HG03558 (cell line): ENCODE measurements around the gene PUDP.

Source experiments
- ATAC-seq: cut with Tn5 transposase; IDR thresholded peaks from one replicate; pipeline ENCODE4 v1.9.1; 2021; ENCODE audit warnings: moderate number of reproducible peaks; ENCODE audit not compliant: unreplicated experiment; ENCODE audit errors: extremely low read depth

The PUDP gene

GRCh38 chrX:7077241-7078230, 70.4 kb downstream of the PUDP start:
- no peak for ATAC-seq

GRCh38 chrX:7076245-7076661, 71.7 kb downstream of the PUDP start:
- no peak for ATAC-seq

GRCh38 chrX:7074908-7075204, 73.1 kb downstream of the PUDP start:
- ATAC-seq: no peak

GRCh38 chrX:7074148-7074907, 73.6 kb downstream of the PUDP start:
- no peak for ATAC-seq

- ATAC-seq: no peak
Measured at GRCh38 chrX:7073336-7073735, 74.6 kb downstream of the PUDP start.

GRCh38 chrX:7072856-7073255, 75.1 kb downstream of the PUDP start:
- no peak for ATAC-seq

- no peak for ATAC-seq
Measured at GRCh38 chrX:7071390-7071789, 76.6 kb downstream of the PUDP start.

DNA sequence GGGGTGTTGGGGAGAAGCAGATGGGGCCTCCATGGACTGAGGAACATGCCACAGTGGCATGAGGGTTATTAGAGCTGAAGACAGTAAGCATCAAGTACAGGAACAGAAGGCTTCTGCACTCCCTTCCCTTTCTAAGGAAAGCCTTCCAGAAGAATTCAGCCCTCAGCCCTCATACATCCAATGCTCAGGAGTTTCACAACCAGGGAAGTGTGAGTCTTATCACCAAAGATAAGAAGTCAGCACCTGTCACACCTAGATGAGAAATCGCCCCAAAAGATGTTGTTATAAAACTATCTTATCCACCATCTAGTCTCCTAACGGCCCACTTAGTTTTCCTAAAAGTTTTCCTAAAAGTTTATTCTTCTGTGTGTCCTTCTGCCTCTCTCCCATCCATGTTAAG, 78.4 kb downstream of the PUDP start:
- ATAC-seq: no peak

DNA sequence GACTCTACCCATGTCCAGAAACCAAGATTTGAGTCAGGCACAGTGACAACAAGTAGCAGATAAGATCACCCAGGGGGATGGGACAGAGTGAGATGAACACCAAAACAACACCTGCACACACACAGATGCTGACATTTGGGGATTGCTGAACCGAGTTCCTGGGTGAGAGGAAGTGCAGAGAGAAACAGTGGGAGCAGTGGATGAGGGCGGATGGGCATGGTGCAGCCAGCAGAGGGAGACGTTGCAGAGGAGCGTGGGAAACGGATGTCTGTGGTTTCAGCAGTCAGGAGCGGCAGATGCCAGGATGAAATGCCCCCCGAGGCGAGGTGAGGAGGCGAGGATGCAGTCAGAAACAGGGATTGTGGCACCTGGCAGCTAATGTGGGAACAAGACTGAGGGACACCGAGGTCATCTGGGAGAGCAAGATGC, 79.0 kb downstream of the PUDP start:
- ATAC-seq: no peak

GRCh38 chrX:7067256-7067655, 80.7 kb downstream of the PUDP start:
- ATAC-seq: no peak

GRCh38 chrX:7065473-7065872, 82.5 kb downstream of the PUDP start:
- no peak for ATAC-seq

- ATAC-seq: no peak
Measured at GRCh38 chrX:7062903-7063302, 85.0 kb downstream of the PUDP start.

DNA sequence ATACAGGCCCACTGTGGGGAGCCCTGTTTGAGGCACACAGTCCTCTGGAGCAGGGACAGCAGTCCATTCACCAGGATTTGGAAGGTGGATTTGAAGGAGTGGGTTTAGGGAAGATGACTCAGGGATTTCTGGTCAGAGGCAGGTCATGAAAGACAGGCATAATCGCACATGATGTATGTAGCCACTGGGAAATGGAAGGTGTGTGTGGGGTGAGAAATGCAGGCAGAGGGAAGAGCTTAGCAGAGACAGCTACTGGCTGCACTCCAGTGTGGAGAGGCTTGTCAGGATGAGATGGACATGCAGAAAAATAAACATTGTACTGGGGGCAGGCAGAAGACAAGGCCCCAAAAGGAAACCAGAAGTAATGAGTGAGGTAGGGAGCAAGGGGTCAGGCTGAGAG, 85.7 kb downstream of the PUDP start:
- no peak for ATAC-seq

- ATAC-seq: no peak
Measured at GRCh38 chrX:7061429-7061828, 86.5 kb downstream of the PUDP start.

GRCh38 chrX:7060444-7060843, 87.5 kb downstream of the PUDP start:
- ATAC-seq: no peak

GRCh38 chrX:7059859-7060258, 88.1 kb downstream of the PUDP start:
- no peak for ATAC-seq

DNA sequence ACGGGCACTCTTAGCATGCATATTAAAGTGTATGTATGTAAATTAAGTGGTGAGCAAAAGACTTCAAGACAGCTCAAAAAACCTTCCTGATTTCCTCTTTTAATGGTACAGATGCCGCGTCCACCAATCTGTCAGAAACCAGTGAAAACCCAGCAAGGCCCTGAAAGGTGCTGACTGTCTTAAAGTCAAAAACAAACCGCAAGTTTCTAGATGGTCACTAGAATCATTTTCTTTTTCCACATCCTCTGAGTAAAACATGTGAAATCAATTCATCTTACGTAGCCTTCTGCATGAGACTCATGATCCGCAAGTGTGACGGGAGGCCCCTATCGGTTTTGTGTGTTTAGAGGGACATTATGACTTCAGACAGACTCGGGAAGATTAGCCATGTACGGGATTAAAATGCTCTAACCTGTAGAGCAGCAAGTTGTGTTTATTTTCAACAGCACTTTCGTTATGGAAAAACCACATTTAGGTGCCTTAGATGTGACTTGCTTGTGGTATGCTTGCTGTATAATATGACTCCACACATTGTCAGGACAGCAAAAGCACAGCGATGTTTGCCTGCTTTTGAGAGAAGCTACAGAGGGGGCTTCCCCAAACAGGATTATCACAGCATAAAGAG, 88.6 kb downstream of the PUDP start:
- ATAC-seq: peak; percentile 92

GRCh38 chrX:7055386-7056137, 92.4 kb downstream of the PUDP start:
- ATAC-seq: no peak

- ATAC-seq: no peak
Measured at GRCh38 chrX:7054219-7055216, 93.4 kb downstream of the PUDP start.
